ENCODE measurements around the gene MUC20.
"Not testable (repeated sequence)": the region's sequence is repeated elsewhere in the genome, so short reads cannot be mapped to it uniquely, and the experiment has no call there.

MUC20 gene

DNA sequence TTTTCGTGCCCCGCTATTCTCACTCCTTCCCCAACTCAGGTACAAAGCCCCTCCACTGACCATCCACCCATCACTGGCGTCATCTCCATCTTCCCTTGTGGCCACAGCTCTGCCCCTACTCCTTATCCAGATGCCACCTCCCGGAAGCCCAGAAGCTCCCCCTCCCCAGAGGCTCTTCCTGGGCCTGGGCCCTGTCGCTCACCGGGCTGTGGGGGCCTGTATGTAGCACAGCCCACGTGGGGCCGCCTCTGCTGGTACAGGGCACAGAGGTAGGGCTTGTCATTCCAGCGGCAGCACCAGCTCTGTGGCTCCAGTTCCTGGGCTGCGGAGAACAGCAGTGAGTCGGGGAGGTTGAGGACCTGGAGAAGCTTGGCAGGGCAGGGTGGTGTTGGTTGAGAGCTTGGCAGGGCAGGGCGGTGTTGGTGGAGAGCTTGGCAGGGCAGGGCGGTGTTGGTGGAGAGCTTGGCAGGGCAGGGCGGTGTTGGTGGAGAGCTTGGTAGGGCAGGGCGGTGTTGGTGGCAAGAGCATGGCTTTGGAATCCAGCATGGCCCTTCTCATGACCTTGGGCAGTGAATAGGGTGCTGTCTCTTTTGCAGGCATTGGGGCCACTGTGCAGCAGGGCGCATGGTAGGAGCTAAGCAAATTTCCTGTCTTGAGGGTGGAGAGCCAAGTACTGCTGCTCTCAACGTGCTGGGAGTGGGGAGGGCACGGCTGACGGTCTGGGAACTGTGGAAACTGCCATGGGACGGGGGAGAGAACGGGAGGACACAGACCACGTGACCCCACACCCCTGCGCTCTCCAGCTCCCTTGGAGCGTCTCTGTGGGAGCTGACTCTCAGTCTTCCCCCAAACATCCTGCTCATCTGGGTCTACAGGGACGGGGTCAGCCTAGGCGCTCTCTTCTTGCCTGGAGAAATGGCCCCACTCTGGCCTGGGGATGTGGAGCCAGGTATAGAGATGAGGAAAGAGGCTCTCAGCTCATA is 43.4 kb downstream of the MUC20 start:
- Histone ChIP-seq H3K27me3 (ENCODE audit: low read depth) (peaks cover 2% of the 10 kb centered on the region; the same call in 1 of the 2 replicates), H3K4me3 (no peak overlapping the region), H3K9me3 (no peaks in the 10 kb centered on the region), H3K4me1 (no peaks in the 10 kb centered on the region), H3K36me3 (replicated peaks) (no peaks in the 10 kb centered on the region)
- in situ Hi-C loops (cut with MboI; ENCODE audit: low sequenced_read_pairs): no loop called here
- no peak for DNase-seq (ENCODE audit: low spot score in 2 of 2)

DNA sequence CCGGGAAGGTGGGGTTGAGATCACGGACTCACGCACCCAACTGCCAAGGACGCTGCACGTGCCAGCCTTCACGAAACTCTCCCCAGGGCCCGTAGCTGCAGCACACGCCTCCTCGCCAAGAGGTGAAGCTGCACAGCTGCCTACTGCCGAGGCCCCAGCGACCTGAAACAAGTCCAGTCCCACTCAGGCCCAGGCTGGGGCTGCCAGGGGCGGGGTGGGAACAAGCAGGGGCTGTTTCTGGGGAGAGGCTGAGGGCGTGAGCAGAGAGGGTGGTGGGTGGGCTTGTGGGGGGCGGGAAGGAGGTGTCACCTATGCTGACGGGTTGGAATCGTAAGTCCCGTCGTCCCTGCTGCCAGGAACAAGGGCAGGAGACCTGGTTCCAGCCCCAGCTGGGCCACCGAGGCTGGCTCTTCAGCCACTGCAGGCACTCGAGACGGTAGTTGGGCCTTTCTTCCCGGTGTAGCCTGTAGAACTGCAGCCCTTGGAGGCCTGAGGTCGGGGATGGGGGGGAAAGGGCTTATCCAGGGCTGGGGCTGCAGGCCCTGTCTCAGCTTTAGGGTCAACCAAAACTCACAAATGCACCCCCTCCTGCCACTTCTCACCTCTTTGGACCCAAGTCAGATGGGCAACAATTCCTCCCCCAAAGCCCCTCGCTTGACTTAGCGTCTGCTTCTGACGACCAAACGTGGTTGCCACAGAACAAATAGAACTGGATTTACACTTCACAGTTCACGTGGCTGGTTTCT is 44.4 kb downstream of the MUC20 start:
- H3K9me3 ChIP-seq: no peaks in the 10 kb centered on the region
- H3K27me3 ChIP-seq (ENCODE audit: low read depth): peaks cover 2% of the 10 kb centered on the region; the same call in 1 of the 2 replicates
- no peaks in the 10 kb centered on the region for H3K36me3 ChIP-seq (replicated peaks)
- H3K4me3 ChIP-seq: no peak overlapping the region
- in situ Hi-C loops (cut with MboI; ENCODE audit: low sequenced_read_pairs): no loop called here
- DNase-seq (ENCODE audit: low spot score in 2 of 2): no peak
- no peaks in the 10 kb centered on the region for H3K4me1 ChIP-seq

DNA sequence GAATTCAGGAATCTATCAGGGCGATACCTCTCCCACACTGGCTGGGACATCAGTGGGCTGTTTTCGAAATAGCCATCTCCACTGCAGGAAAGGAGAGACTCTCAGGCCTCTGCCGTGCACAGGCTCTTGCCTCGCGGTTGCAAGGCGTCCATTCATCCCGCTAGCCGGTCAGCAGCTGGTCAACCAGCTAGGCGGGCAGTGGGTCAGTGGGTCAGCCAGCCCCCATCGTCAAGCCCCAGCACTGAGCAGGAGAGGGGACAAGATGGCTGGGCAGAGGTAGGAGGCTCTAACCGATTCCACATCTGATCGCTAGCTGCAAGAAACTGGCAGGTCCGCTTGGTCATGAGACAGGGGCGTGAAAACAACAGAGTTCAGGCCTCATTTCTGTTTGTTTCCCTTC is 45.9 kb downstream of the MUC20 start:
- DNase-seq (ENCODE audit: low spot score in 2 of 2): no peak
- in situ Hi-C loops (cut with MboI; ENCODE audit: low sequenced_read_pairs): no loop called here
- Histone ChIP-seq H3K9me3 (no peaks in the 10 kb centered on the region), H3K36me3 (replicated peaks) (no peaks in the 10 kb centered on the region), H3K27me3 (ENCODE audit: low read depth) (no peaks in the 10 kb centered on the region), H3K4me3 (no peak overlapping the region), H3K4me1 (no peaks in the 10 kb centered on the region)

DNA sequence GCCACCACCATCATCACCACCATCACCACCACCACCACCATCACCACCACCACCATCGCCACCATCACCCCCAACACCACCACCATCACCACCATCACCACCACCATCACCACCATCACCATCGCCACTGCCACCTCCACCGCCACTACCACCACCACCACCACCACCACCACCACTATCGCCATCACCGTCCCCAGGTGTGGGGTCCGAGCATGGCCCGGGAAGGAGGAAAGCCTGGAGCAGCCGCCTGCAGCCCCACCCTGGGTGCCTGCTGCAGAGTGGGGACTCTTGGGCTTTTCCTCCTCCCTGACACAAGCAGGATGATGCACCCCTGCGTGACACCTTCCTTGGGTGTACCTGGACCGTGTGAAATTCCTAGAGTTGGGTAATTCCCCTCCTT is 47.0 kb downstream of the MUC20 start:
- in situ Hi-C loops (cut with MboI; ENCODE audit: low sequenced_read_pairs): no loop called here

GRCh38 chr3:195768414-195768813 is 47.6 kb downstream of the MUC20 start:
- Histone ChIP-seq H3K27me3 (ENCODE audit: low read depth) (no peaks in the 10 kb centered on the region), H3K9me3 (no peaks in the 10 kb centered on the region)

More for the DNA sequence above, 47.0 kb downstream of the MUC20 start:
- Histone ChIP-seq H3K9me3 (no peaks in the 10 kb centered on the region), H3K36me3 (replicated peaks) (no peaks in the 10 kb centered on the region), H3K4me1 (no peaks in the 10 kb centered on the region), H3K4me3 (no peak overlapping the region), H3K27me3 (ENCODE audit: low read depth) (no peaks in the 10 kb centered on the region)
- DNase-seq (ENCODE audit: low spot score in 2 of 2): no peak

DNA sequence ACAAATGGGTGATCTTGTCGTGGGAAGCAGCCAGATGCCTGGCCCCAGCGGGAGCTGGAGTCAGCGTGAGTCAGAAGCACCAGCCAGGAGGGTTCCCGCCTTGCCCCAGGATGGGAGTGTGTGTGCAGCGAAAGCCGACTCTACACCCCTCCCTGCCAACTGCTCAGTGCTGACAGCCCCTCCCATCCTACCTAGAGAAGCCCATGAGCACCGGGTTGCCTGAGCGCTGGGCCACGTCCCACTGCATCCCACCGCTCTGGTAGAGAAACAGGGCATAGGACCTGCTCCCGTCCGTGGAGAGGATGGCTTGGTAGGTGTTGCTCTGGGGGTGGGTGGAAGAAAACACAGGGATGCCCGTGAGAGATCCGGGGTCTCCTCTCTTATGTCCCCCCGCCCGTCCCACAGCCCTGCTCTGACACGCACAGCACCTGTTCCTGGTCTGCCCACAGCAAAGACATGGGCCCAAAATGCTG is 48.1 kb downstream of the MUC20 start:
- H3K36me3 ChIP-seq (replicated peaks): no peaks in the 10 kb centered on the region
- no peak for DNase-seq (ENCODE audit: low spot score in 2 of 2)
- no peaks in the 10 kb centered on the region for H3K9me3 ChIP-seq
- no peaks in the 10 kb centered on the region for H3K27me3 ChIP-seq (ENCODE audit: low read depth)
- H3K4me1 ChIP-seq: no peaks in the 10 kb centered on the region
- in situ Hi-C loops (cut with MboI; ENCODE audit: low sequenced_read_pairs): no loop called here
- no peak overlapping the region for H3K4me3 ChIP-seq

More at GRCh38 chr3:195768414-195768813, 47.6 kb downstream of the MUC20 start:
- Histone ChIP-seq H3K36me3 (replicated peaks) (no peaks in the 10 kb centered on the region), H3K4me3 (no peak overlapping the region), H3K4me1 (no peaks in the 10 kb centered on the region)
- in situ Hi-C loops (cut with MboI; ENCODE audit: low sequenced_read_pairs): no loop called here
- no peak for DNase-seq (ENCODE audit: low spot score in 2 of 2)

GRCh38 chr3:195769551-195769950 is 48.8 kb downstream of the MUC20 start:
- Histone ChIP-seq H3K4me3 (no peak overlapping the region), H3K27me3 (ENCODE audit: low read depth) (no peaks in the 10 kb centered on the region), H3K9me3 (no peaks in the 10 kb centered on the region), H3K36me3 (replicated peaks) (no peaks in the 10 kb centered on the region), H3K4me1 (no peaks in the 10 kb centered on the region)
- DNase-seq (ENCODE audit: low spot score in 2 of 2): no peak
- in situ Hi-C loops (cut with MboI; ENCODE audit: low sequenced_read_pairs): no loop called here

DNA sequence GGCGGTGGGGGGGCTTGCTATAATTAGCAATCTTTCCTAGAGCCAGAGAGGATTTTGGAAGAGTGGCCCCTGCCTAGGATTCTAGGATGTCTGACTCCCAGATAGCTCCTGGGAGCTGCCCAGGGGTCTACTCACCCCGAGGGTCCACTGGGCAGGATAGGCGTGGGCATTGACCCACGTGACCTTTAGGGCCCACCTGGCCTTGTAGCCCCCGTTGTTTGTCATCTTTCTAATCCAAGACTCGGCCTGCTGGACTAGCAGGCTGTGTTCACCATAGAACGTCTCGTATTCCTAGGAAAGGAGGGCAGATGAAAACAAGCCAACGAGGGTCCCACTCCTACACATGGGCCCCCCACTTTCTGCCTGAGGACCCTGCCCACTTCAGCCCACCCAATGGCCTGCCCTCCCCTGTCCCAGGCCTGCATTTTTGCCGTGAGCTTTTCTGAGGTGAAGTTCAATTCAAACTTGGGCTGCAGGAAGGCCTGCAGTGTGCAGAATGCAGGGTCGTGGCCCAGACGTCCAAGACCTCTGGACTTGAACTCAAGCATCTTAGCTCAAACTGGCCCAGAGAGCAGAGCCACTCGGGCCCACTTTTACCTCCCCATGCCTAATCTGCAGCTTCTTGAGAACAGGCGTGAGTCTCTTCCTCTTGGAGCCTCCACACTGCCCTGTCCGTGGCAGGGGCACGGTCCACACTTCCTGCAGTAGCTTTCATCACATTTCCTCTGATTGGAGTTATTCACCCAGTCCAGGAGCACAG is 49.5 kb downstream of the MUC20 start:
- no peaks in the 10 kb centered on the region for H3K27me3 ChIP-seq (ENCODE audit: low read depth)
- H3K4me1 ChIP-seq: no peaks in the 10 kb centered on the region
- in situ Hi-C loops (cut with MboI; ENCODE audit: low sequenced_read_pairs): no loop called here
- no peaks in the 10 kb centered on the region for H3K36me3 ChIP-seq (replicated peaks)
- no peak overlapping the region for H3K4me3 ChIP-seq
- H3K9me3 ChIP-seq: no peaks in the 10 kb centered on the region
- no peak for DNase-seq (ENCODE audit: low spot score in 2 of 2)

DNA sequence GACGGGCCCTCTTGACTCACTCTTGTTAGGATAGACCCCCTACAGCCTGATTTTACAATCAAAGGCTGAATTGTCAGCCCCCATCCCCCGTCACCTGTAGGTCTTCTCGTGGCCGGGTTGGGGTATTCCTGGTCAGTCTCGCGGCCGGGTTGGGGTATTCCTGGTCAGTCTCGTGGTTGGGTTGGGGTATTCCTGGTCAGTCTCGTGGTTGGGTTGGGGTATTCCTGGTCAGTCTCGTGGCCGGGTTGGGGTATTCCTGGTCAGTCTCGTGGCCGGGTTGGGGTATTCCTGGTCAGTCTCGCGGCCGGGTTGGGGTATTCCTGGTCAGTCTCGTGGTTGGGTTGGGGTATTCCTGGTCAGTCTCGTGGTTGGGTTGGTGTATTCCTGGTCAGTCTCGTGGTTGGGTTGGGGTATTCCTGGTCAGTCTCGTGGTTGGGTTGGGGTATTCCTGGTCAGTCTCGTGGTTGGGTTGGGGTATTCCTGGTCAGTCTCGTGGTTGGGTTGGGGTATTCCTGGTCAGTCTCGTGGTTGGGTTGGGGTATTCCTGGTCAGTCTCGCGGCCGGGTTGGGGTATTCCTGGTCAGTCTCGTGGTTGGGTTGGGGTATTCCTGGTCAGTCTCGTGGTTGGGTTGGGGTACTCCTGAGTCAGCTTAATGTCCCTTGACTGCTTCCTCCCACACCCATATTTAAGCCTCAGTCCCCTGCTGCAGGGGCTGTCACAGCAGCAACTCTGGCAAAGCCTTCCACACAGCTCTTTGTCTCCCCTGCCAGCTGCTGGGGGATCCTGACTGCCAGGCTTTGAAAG is 50.3 kb downstream of the MUC20 start:
- DNase-seq (ENCODE audit: low spot score in 2 of 2); H3K27me3 ChIP-seq (ENCODE audit: low read depth); H3K4me1 ChIP-seq; in situ Hi-C loops (cut with MboI; ENCODE audit: low sequenced_read_pairs); H3K9me3 ChIP-seq; H3K4me3 ChIP-seq; H3K36me3 ChIP-seq (replicated peaks): not testable (repeated sequence)

GRCh38 chr3:195771646-195772300 is 51.0 kb downstream of the MUC20 start:
- DNase-seq (ENCODE audit: low spot score in 2 of 2): no peak
- Histone ChIP-seq H3K9me3 (no peaks in the 10 kb centered on the region), H3K27me3 (ENCODE audit: low read depth) (no peaks in the 10 kb centered on the region), H3K4me3 (no peak overlapping the region), H3K4me1 (no peaks in the 10 kb centered on the region), H3K36me3 (replicated peaks) (no peaks in the 10 kb centered on the region)
- in situ Hi-C loops (cut with MboI; ENCODE audit: low sequenced_read_pairs): no loop called here

DNA sequence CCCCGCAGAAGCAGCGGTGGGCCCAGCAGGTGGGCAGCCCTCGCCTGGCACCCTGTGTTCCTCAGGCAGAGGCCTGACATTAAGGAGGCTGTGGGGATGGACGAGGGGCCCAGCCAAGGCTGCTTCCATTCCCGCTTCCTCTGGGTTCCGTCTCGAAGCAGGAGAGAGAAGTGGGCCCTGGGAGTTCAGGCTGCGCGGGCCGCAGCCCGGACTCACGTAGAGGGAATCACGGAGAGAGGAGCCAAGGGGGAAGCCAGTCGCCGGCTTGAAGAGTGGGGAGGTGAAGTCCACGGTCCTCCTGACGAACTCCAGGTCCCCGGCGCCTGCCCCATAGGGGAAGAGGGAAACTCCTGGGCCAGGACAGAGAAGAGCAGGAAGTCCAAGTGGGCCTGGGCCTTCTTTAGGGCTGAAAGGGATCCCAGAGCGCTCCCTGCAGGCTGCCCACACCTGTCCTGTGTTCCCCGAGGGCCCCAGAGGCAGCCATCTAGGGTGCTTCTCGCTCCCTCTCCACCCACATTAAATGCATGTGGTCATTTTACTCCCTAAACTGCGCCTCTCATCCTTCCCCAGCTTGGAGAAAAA is 53.3 kb downstream of the MUC20 start:
- H3K4me3 ChIP-seq: no peak overlapping the region
- no peaks in the 10 kb centered on the region for H3K9me3 ChIP-seq
- no peaks in the 10 kb centered on the region for H3K36me3 ChIP-seq (replicated peaks)
- in situ Hi-C loops (cut with MboI; ENCODE audit: low sequenced_read_pairs): no loop called here
- no peak for DNase-seq (ENCODE audit: low spot score in 2 of 2)
- no peaks in the 10 kb centered on the region for H3K27me3 ChIP-seq (ENCODE audit: low read depth)
- H3K4me1 ChIP-seq: no peaks in the 10 kb centered on the region

- Histone ChIP-seq H3K4me3 (no peak overlapping the region), H3K4me1 (no peaks in the 10 kb centered on the region), H3K27me3 (ENCODE audit: low read depth) (no peaks in the 10 kb centered on the region), H3K9me3 (no peaks in the 10 kb centered on the region), H3K36me3 (replicated peaks) (no peaks in the 10 kb centered on the region)
- in situ Hi-C loops (cut with MboI; ENCODE audit: low sequenced_read_pairs): no loop called here
- DNase-seq (ENCODE audit: low spot score in 2 of 2): peak; percentile 19 to 72
Observed at GRCh38 chr3:195774917-195775316, 54.1 kb downstream of the MUC20 start.
